ELR (cell line): Measurements from ENCODE around the gene FAM13B.
"Not testable (repeated sequence)": the region's sequence is repeated elsewhere in the genome, so short reads cannot be mapped to it uniquely, and the experiment has no call there.

Experiments
- DNase-seq: peaks from one replicate; pipeline ENCODE4 v3.0.0-alpha.2; 2015; ENCODE audit warnings: low read depth

Gene FAM13B

GRCh38 chr5:138032572-138033385 lies at the start of gene FAM13B:
TSS of gene FAM13B (minus strand) at chr5:138033079. CDS start at chr5:138019111, 13,968 bp downstream.
- DNase-seq = peak; percentile 81

- no peak for DNase-seq
Observed at GRCh38 chr5:138082033-138082432, 49.2 kb upstream of the FAM13B start.

- DNase-seq = no peak
Observed at GRCh38 chr5:138078006-138078643, 45.2 kb upstream of the FAM13B start.

GRCh38 chr5:138077064-138077696 lies 44.3 kb upstream of the FAM13B start:
- DNase-seq = peak; percentile 77

- DNase-seq = not testable (repeated sequence)
Observed at GRCh38 chr5:138070026-138070425, 37.1 kb upstream of the FAM13B start.

- peak; percentile 85 for DNase-seq
Observed at GRCh38 chr5:138068742-138069600, 36.1 kb upstream of the FAM13B start.

- DNase-seq = no peak
Observed at GRCh38 chr5:138067945-138068344, 35.1 kb upstream of the FAM13B start.

- DNase-seq = no peak
Observed at GRCh38 chr5:138065102-138065501, 32.2 kb upstream of the FAM13B start.

GRCh38 chr5:138064526-138064925 lies 31.6 kb upstream of the FAM13B start:
- no peak for DNase-seq

GRCh38 chr5:138054847-138055558 lies 22.1 kb upstream of the FAM13B start:
- DNase-seq = peak; percentile 33

- no peak for DNase-seq
Observed at GRCh38 chr5:138054206-138054605, 21.3 kb upstream of the FAM13B start.

GRCh38 chr5:138053554-138053953 lies 20.7 kb upstream of the FAM13B start:
- DNase-seq = no peak

GRCh38 chr5:138052718-138053117 lies 19.8 kb upstream of the FAM13B start:
- not testable (repeated sequence) for DNase-seq

GRCh38 chr5:138051441-138052296 lies 18.8 kb upstream of the FAM13B start:
- no peak for DNase-seq

- DNase-seq = not testable (repeated sequence)
Observed at GRCh38 chr5:138045283-138045682, 12.4 kb upstream of the FAM13B start.

GRCh38 chr5:138038826-138039225 lies 5.9 kb upstream of the FAM13B start:
- DNase-seq = no peak

- no peak for DNase-seq
Observed at GRCh38 chr5:138037907-138038633, 5.2 kb upstream of the FAM13B start.

- no peak for DNase-seq
Observed at GRCh38 chr5:138037271-138037670, 4.4 kb upstream of the FAM13B start.
